Endothelial cell (in vitro differentiated cells): Measurements from ENCODE around the gene PSME3IP1. TPM values are rescaled to one million over a fixed set of nuclear protein-coding genes. Genes with fewer than 3 reads are reported as not detected.
A peak's percentile ranks its signal among the peaks of the same experiment; 100 is the strongest.

Source experiments
- DNase-seq: peaks from one replicate; pipeline ENCODE4 v3.0.0; 2021; ENCODE audit warnings: low spot score
- H3K27ac Mint-ChIP-seq: one replicate; pipeline ENCODE4 v1.8.0; 2021; ENCODE audit warnings: mixed read lengths, inconsistent platforms; ENCODE audit not compliant: unreplicated experiment
- H3K27me3 Mint-ChIP-seq: one replicate; pipeline ENCODE4 v1.8.0; 2021; ENCODE audit warnings: mild to moderate bottlenecking, moderate library complexity, mixed read lengths, inconsistent platforms; ENCODE audit not compliant: unreplicated experiment
- H3K36me3 Mint-ChIP-seq: one replicate; pipeline ENCODE4 v1.8.0; 2021; ENCODE audit warnings: mild to moderate bottlenecking, low read depth, mixed read lengths, inconsistent platforms; ENCODE audit not compliant: unreplicated experiment
- H3K4me1 Mint-ChIP-seq: one replicate; pipeline ENCODE4 v1.8.0; 2021; ENCODE audit warnings: mild to moderate bottlenecking, mixed read lengths, inconsistent platforms; ENCODE audit not compliant: unreplicated experiment
- H3K4me3 Mint-ChIP-seq: one replicate; pipeline ENCODE4 v1.8.0; 2021; ENCODE audit warnings: mild to moderate bottlenecking, mixed read lengths, inconsistent platforms; ENCODE audit not compliant: unreplicated experiment
- H3K9me3 Mint-ChIP-seq: one replicate; pipeline ENCODE4 v1.8.0; 2021; ENCODE audit warnings: mixed read lengths, inconsistent platforms; ENCODE audit not compliant: unreplicated experiment
- CTCF ChIP-seq: fragments of 200-600 bp; sonication (generic); IDR thresholded peaks from one replicate; pipeline ENCODE4 v1.5.0; 2021; ENCODE audit warnings: antibody characterized with exemption; ENCODE audit not compliant: unreplicated experiment
- total RNA-seq: library from RNA; stranded (reverse); fragmentation: NEBNext Ultra II Directional; extraction: Animal tissue kit (Norgen Biotek cat#: 25700); gene quantifications from one replicate; pipeline ENCODE4 v1.2.1, GENCODE V29; 2021; ENCODE audit not compliant: unreplicated experiment

PSME3IP1 gene
- total RNA-seq, 1 donor from 2014 or later: 84.8 TPM

- Mint-ChIP-seq H3K4me3 (no peak overlapping the region), H3K36me3 (peaks cover 25% of the 10 kb centered on the region), H3K27me3 (peaks cover 3% of the 10 kb centered on the region), H3K27ac (peak overlapping the region; percentile 70), H3K9me3 (no peaks in the 10 kb centered on the region), H3K4me1 (peaks cover 88% of the 10 kb centered on the region)
- no peak for TF ChIP-seq CTCF
- DNase-seq: no peak
Measured at GRCh38 chr16:57156351-57156703, 29.5 kb downstream of the PSME3IP1 start.

DNA sequence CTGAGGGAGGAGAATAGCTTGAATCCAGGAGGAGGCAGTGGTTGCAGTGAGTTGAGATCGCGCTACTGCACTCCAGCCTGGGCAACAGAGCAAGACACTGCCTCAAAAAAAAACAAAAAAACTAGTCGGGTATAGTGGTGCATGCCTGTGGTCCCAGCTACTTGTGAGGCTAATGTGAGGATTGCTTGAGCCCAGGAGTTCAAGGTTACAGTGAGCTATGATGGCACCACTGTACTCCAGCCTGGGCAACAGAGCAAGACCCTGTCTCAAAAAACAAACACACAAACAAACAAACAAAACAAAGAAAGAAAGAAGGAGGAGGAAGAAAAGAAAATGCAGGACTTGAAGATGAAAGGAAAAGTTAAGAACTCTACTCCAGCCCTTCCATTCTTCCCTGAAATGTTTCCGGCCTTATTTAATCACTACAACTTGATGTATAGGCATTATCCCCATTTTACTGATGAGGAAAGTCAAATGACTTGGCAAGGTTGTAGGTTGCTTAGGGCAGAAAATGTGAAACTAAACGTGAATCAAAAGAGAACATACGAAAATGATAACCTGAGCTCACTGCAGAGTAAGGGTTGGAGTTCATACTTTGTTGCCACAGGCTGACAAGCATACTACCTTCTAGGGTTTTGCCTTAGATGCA, 30.0 kb downstream of the PSME3IP1 start:
- H3K27ac Mint-ChIP-seq: peak overlapping the region; percentile 80
- H3K36me3 Mint-ChIP-seq: peaks cover 25% of the 10 kb centered on the region
- no peaks in the 10 kb centered on the region for H3K9me3 Mint-ChIP-seq
- TF ChIP-seq CTCF: no peak
- DNase-seq: no peak
- H3K4me1 Mint-ChIP-seq: peaks cover 88% of the 10 kb centered on the region
- H3K27me3 Mint-ChIP-seq: peaks cover 3% of the 10 kb centered on the region
- H3K4me3 Mint-ChIP-seq: no peak overlapping the region

DNA sequence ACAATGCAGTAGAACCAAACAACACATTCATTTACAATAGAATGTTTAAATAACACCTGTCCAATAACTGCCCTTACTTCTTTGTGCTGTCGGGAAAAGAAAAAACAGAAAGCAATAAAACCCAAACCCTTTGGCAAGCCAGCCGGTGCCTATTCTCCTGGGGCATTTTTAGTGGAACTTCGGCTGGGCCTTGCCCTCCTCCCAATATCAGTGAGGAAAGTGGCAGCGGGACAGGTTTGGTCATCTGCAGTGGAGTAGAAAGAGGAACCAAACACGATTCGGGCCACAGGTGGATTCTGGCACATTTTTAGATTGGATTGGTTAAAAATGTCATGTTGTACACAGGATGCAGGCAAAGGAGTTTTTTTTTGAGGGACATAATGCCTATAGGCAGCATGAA, 32.0 kb downstream of the PSME3IP1 start:
- H3K36me3 Mint-ChIP-seq: peaks cover 25% of the 10 kb centered on the region
- H3K4me1 Mint-ChIP-seq: peaks cover 83% of the 10 kb centered on the region
- peak overlapping the region; percentile 54 for H3K4me3 Mint-ChIP-seq
- no peaks in the 10 kb centered on the region for H3K9me3 Mint-ChIP-seq
- no peak for DNase-seq
- peak overlapping the region; percentile 5 for H3K27ac Mint-ChIP-seq
- H3K27me3 Mint-ChIP-seq: peaks cover 3% of the 10 kb centered on the region
- TF ChIP-seq CTCF: no peak

- Mint-ChIP-seq H3K4me1 (peaks cover 88% of the 10 kb centered on the region), H3K4me3 (no peak overlapping the region)
- no peak for DNase-seq
Measured at GRCh38 chr16:57152096-57153093, 33.4 kb downstream of the PSME3IP1 start.

More at GRCh38 chr16:57152096-57153093, 33.4 kb downstream of the PSME3IP1 start:
- Mint-ChIP-seq H3K9me3 (no peaks in the 10 kb centered on the region), H3K27me3 (peaks cover 8% of the 10 kb centered on the region), H3K27ac (peak overlapping the region; percentile 95), H3K36me3 (peaks cover 34% of the 10 kb centered on the region)
- no peak for TF ChIP-seq CTCF
